Fibroblast of villous mesenchyme (primary cell): Measurements from ENCODE around the gene GLI1. TPM values are rescaled to one million over a fixed set of nuclear protein-coding genes. Genes with fewer than 3 reads are reported as not detected.
A peak's percentile ranks its signal among the peaks of the same experiment; 100 is the strongest.

Source experiments
- DNase-seq: peaks from one replicate; pipeline ENCODE4 v3.0.0-alpha.2; 2010; ENCODE audit warnings: low read depth
- H3K4me3 ChIP-seq: 2 replicates; pipeline ENCODE4 v1.5.1; 2011; ENCODE audit warnings: low read depth, mild to moderate bottlenecking, low read length
- total RNA-seq: library from RNA; depleted of rRNA; stranded (reverse); fragments of >200 nt; gene quantifications from 2 replicates; pipeline ENCODE4 v1.2.3, GENCODE V29; 2012
- TF ChIP-seq, protein P1 (sequence below): IDR thresholded peaks from 2 replicates; pipeline ENCODE4 v1.5.1; 2012; ENCODE audit warnings: low read depth, mild to moderate bottlenecking, low read length; ENCODE audit not compliant: insufficient read depth

GLI1 gene
- total RNA-seq, 1 donor, result 0.86 TPM

DNA sequence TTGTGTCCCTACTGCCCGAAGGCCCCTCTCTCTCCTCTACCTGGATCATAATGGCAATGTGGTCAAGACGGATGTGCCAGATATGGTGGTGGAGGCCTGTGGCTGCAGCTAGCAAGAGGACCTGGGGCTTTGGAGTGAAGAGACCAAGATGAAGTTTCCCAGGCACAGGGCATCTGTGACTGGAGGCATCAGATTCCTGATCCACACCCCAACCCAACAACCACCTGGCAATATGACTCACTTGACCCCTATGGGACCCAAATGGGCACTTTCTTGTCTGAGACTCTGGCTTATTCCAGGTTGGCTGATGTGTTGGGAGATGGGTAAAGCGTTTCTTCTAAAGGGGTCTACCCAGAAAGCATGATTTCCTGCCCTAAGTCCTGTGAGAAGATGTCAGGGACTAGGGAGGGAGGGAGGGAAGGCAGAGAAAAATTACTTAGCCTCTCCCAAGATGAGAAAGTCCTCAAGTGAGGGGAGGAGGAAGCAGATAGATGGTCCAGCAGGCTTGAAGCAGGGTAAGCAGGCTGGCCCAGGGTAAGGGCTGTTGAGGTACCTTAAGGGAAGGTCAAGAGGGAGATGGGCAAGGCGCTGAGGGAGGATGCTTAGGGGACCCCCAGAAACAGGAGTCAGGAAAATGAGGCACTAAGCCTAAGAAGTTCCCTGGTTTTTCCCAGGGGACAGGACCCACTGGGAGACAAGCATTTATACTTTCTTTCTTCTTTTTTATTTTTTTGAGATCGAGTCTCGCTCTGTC lies 2.7 kb upstream of the GLI1 start:
- peak overlapping the region; percentile 52 for H3K4me3 ChIP-seq
- TF ChIP-seq, protein P1, sequence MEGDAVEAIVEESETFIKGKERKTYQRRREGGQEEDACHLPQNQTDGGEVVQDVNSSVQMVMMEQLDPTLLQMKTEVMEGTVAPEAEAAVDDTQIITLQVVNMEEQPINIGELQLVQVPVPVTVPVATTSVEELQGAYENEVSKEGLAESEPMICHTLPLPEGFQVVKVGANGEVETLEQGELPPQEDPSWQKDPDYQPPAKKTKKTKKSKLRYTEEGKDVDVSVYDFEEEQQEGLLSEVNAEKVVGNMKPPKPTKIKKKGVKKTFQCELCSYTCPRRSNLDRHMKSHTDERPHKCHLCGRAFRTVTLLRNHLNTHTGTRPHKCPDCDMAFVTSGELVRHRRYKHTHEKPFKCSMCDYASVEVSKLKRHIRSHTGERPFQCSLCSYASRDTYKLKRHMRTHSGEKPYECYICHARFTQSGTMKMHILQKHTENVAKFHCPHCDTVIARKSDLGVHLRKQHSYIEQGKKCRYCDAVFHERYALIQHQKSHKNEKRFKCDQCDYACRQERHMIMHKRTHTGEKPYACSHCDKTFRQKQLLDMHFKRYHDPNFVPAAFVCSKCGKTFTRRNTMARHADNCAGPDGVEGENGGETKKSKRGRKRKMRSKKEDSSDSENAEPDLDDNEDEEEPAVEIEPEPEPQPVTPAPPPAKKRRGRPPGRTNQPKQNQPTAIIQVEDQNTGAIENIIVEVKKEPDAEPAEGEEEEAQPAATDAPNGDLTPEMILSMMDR, result no peak
- DNase-seq, result no peak

DNA sequence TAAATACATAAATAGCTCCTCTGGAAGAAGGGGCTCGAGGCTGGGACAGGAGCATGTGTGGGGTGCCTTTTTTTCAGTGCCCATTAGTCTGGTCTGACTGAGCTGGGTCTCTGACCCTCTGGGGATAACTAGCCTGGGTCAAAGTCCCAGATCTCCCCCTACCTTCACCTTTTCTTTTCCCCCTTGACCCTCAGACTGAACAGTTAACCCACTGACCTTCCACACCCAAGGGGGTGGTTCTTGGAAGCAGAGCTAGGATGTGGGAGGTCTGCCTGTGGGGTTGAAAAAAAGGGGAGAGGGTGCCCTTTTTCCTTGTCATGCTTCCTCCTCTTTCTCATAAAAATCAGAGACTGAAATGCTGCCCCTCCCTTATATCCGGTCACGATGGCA lies 925 bp upstream of the GLI1 start:
- DNase-seq, result no peak
- TF ChIP-seq, protein P1, result no peak
- H3K4me3 ChIP-seq, result peak overlapping the region; percentile 78

DNA sequence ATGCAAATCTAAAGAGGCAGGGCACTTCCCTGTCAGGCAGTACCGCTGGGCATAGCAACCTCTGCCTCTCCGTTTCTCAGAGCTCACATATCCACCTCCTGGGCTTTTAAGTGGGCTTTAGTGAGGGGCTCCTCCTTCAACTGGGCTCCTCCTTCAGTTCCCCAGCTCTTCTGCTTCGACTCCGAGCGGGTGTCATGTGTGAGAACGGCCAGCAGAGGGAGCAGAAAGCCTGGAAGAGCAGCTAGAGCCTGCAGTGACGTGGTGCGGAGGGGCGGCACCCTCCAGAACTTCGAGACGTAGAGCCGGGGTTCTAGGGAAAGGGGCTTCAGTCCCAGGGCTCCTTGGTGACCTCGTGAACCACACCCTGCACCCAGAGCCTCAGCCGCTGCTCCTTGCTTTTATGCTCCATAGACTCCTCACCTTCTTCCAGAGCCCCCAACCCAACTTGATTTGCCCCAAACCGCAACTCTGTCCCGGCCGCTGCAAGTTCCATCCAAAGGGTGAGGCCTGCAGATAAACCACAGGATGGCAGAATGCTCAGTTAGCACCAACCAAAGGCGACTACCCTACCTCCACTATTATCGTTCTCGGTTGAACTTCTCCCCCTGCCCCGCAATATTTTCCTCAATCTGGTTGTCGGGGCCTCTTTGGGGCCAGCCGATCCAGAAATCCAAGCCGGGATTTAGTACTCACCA lies 383 bp upstream of the GLI1 start:
- DNase-seq, result peak; percentile 96
- TF ChIP-seq, protein P1, result peak; percentile 83
- peak overlapping the region; percentile 78 for H3K4me3 ChIP-seq

DNA sequence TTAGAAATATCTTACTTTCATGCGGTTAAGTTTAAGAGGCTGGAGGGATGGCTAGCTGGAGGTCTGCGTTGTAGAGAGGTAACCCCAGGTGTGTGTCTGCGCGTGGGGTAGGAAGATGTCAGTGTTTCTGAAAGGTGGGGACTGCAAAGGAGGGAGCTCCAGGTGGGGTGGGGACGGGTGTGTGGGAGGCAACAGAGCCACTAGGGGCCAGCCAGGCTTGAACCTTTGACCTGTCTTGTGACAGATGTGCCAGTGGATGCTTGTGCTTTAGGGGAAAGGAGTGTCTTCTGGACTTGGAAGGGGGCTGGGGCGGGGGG lies 841 bp downstream of the GLI1 start:
- TF ChIP-seq, protein P1, result no peak
- H3K4me3 ChIP-seq, result peak overlapping the region; percentile 78
- no peak for DNase-seq

DNA sequence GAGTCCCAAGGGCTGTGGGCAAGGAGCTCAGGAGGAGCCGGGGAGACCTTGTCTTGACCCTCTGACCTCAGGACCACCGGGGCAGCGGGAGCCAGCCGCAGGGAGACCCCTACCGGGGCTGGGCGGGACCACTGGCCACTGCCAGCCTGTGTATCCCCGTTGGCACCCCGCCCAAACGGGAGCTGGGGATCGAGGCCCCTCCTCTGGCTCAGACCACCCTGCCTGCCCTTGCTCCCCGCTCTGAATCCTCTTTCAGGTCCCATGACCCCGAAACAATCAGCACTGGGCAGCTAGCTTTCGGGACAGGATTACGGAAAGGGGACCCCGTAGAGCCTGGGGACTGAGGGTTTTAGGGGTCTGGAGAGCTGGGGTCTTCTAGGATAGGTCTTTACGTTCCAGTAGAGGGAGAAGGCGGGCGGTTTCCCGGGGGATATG lies 1.3 kb downstream of the GLI1 start:
- TF ChIP-seq, protein P1, result no peak
- no peak for DNase-seq
- peak overlapping the region; percentile 78 for H3K4me3 ChIP-seq

DNA sequence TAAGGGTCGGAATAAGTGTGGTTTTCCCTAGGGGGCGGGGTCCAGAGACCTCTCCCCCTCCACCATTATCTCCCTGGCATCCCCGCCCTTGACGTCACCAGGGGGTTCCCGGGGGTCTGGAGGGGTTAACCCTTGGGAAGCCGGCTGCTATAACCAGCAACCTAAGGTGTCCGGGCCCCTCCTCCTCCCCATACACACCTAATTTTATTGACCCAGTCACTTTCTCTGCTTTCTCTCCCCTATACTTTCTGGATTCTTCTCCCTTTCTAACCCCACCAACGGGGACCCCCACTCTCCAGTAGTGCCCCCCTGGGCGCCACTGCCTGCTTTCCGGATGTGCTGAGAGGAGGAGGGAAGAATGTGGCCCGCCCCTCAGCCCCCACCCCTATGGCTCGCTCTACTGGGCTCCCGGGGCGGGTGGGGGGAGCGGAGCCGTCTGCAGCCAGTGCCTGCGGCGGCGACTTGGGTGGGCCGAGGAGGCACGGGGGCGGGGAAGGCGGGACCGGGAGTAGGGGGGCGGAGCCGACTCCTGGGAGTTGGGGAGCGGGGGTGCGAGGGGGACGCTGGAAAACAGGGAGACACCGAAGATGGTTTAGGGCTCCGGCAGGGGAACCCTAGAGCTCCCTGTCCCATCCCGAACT lies 1.8 kb downstream of the GLI1 start:
- H3K4me3 ChIP-seq, result peak overlapping the region; percentile 78
- TF ChIP-seq, protein P1, result no peak
- peak; percentile 74 for DNase-seq
